Activated CD4-positive, alpha-beta T cell treated with anti-CD3 and anti-CD28 coated beads for 1 hour (primary cell): ENCODE results near the gene ASAP2.

Experiments
- DNase-seq: peaks from one replicate; pipeline ENCODE4 v3.0.0-alpha.2; 2020

ASAP2 gene

GRCh38 chr2:9232886-9233285 lies 26.3 kb downstream of the ASAP2 start:
- no peak for DNase-seq

- DNase-seq = no peak
Observed at GRCh38 chr2:9234680-9235146, 28.1 kb downstream of the ASAP2 start.

GRCh38 chr2:9235147-9236044 lies 28.8 kb downstream of the ASAP2 start:
- no peak for DNase-seq

- DNase-seq = no peak
Observed at GRCh38 chr2:9236045-9236344, 29.4 kb downstream of the ASAP2 start.

GRCh38 chr2:9236867-9237266 lies 30.3 kb downstream of the ASAP2 start:
- DNase-seq = no peak

GRCh38 chr2:9237831-9238230 lies 31.2 kb downstream of the ASAP2 start:
- no peak for DNase-seq

GRCh38 chr2:9238591-9239326 lies 32.1 kb downstream of the ASAP2 start:
- DNase-seq = no peak

- DNase-seq = no peak
Observed at GRCh38 chr2:9239616-9240015, 33.0 kb downstream of the ASAP2 start.

GRCh38 chr2:9240745-9241144 lies 34.1 kb downstream of the ASAP2 start:
- DNase-seq = no peak

GRCh38 chr2:9241233-9241632 lies 34.6 kb downstream of the ASAP2 start:
- DNase-seq = no peak

GRCh38 chr2:9243357-9243756 lies 36.7 kb downstream of the ASAP2 start:
- DNase-seq = no peak

- no peak for DNase-seq
Observed at GRCh38 chr2:9244985-9245544, 38.5 kb downstream of the ASAP2 start.

- no peak for DNase-seq
Observed at GRCh38 chr2:9247177-9247576, 40.6 kb downstream of the ASAP2 start.

GRCh38 chr2:9247786-9248185 lies 41.2 kb downstream of the ASAP2 start:
- DNase-seq = no peak

- no peak for DNase-seq
Observed at GRCh38 chr2:9248363-9248762, 41.8 kb downstream of the ASAP2 start.

- DNase-seq = no peak
Observed at GRCh38 chr2:9249020-9249800, 42.6 kb downstream of the ASAP2 start.

- no peak for DNase-seq
Observed at GRCh38 chr2:9250091-9250490, 43.5 kb downstream of the ASAP2 start.

GRCh38 chr2:9250498-9251153 lies 44.0 kb downstream of the ASAP2 start:
- DNase-seq = no peak

GRCh38 chr2:9251154-9252001 lies 44.8 kb downstream of the ASAP2 start:
- no peak for DNase-seq

- no peak for DNase-seq
Observed at GRCh38 chr2:9252002-9252357, 45.4 kb downstream of the ASAP2 start.

- DNase-seq = no peak
Observed at GRCh38 chr2:9255416-9255815, 48.8 kb downstream of the ASAP2 start.

GRCh38 chr2:9256147-9256546 lies 49.5 kb downstream of the ASAP2 start:
- DNase-seq = no peak
